DND-41 (cell line): Measurements from ENCODE around the gene SUPT7L.

Experiments
- EZH2 ChIP-seq: IDR thresholded peaks from 3 replicates; pipeline ENCODE4 v1.6.1; 2012; ENCODE audit warnings: borderline replicate concordance, low read depth, mild to moderate bottlenecking, moderate library complexity, low read length, inconsistent platforms; ENCODE audit not compliant: severe bottlenecking
- TF ChIP-seq, protein P1 (sequence below): IDR thresholded peaks from 2 replicates; pipeline ENCODE4 v1.5.1; 2012; ENCODE audit warnings: borderline replicate concordance, low read length, moderate library complexity, mild to moderate bottlenecking; ENCODE audit not compliant: poor library complexity, severe bottlenecking; ENCODE audit errors: extremely low read depth

DNA sequence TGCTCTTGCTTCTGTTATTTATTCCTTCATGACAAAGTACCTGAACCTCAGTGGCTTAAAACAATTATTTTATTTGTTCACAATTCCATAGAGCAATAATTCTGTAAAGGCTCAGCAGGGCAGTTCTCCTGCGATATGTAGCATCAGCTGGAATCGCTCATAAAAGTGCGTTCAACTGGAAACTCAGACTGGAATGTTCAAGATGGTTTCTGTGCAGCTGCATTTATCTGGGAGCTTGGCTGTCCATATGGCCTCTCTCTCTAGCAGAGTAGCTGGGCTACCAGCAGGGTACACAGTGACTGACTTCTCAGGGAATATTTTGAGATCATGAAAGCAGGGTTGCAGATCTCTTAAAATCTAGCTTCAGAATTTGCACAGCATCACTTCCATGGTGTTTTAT lies 48.1 kb downstream of the SUPT7L start:
- TF ChIP-seq, protein P1, sequence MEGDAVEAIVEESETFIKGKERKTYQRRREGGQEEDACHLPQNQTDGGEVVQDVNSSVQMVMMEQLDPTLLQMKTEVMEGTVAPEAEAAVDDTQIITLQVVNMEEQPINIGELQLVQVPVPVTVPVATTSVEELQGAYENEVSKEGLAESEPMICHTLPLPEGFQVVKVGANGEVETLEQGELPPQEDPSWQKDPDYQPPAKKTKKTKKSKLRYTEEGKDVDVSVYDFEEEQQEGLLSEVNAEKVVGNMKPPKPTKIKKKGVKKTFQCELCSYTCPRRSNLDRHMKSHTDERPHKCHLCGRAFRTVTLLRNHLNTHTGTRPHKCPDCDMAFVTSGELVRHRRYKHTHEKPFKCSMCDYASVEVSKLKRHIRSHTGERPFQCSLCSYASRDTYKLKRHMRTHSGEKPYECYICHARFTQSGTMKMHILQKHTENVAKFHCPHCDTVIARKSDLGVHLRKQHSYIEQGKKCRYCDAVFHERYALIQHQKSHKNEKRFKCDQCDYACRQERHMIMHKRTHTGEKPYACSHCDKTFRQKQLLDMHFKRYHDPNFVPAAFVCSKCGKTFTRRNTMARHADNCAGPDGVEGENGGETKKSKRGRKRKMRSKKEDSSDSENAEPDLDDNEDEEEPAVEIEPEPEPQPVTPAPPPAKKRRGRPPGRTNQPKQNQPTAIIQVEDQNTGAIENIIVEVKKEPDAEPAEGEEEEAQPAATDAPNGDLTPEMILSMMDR, result no peak
- no peak for TF ChIP-seq EZH2
